ENCODE results near the gene GALNTL6. TPM values are rescaled to one million over a fixed set of nuclear protein-coding genes. Genes with fewer than 3 reads are reported as not detected.

The GALNTL6 gene
- total RNA-seq, 2 donors from 2014 or later: 0.19 to 0.20 TPM

- Histone ChIP-seq H3K27ac (peak overlapping the region; percentile 53), H3K9ac (ENCODE audit: low read depth in 2 of 2, low read length in 2 of 2) (no peak overlapping the region), H3K4me1 (no peaks in the 10 kb centered on the region), H3K36me3 (no peaks in the 10 kb centered on the region), H3K27me3 (no peaks in the 10 kb centered on the region), H3K9me3 (no peaks in the 10 kb centered on the region), H3K4me3 (no peak overlapping the region)
- TF ChIP-seq CTCF (IDR thresholded peaks at IDR 0.05): no peak
- DNase-seq: no peak
- intact Hi-C loops (cut with DNase I): no loop called here
These were observed 837.7 kb downstream of the GALNTL6 start for GRCh38 chr4:172650758-172651530.

- no peak overlapping the region for H3K9ac ChIP-seq (ENCODE audit: low read depth in 2 of 2, low read length in 2 of 2)
- intact Hi-C loops (cut with DNase I): no loop called here
- H3K36me3 ChIP-seq: no peaks in the 10 kb centered on the region
- no peak overlapping the region for H3K4me3 ChIP-seq
- no peak for DNase-seq
- H3K9me3 ChIP-seq: no peaks in the 10 kb centered on the region
- no peaks in the 10 kb centered on the region for H3K4me1 ChIP-seq
- TF ChIP-seq CTCF (IDR thresholded peaks at IDR 0.05): no peak
- no peak overlapping the region for H3K27ac ChIP-seq
- H3K27me3 ChIP-seq: no peaks in the 10 kb centered on the region
These were observed 838.8 kb downstream of the GALNTL6 start for GRCh38 chr4:172651961-172652360.

GRCh38 chr4:172652369-172652768 is 839.2 kb downstream of the GALNTL6 start:
- H3K4me1 ChIP-seq: no peaks in the 10 kb centered on the region
- H3K9me3 ChIP-seq: no peaks in the 10 kb centered on the region
- no peaks in the 10 kb centered on the region for H3K27me3 ChIP-seq
- TF ChIP-seq CTCF (IDR thresholded peaks at IDR 0.05): no peak
- no peak overlapping the region for H3K4me3 ChIP-seq
- intact Hi-C loops (cut with DNase I): no loop called here
- no peaks in the 10 kb centered on the region for H3K36me3 ChIP-seq
- H3K9ac ChIP-seq (ENCODE audit: low read depth in 2 of 2, low read length in 2 of 2): no peak overlapping the region
- H3K27ac ChIP-seq: no peak overlapping the region
- no peak for DNase-seq

GRCh38 chr4:172653676-172654075 is 840.5 kb downstream of the GALNTL6 start:
- no peaks in the 10 kb centered on the region for H3K9me3 ChIP-seq
- H3K27ac ChIP-seq: no peak overlapping the region
- intact Hi-C loops (cut with DNase I): no loop called here
- H3K9ac ChIP-seq (ENCODE audit: low read depth in 2 of 2, low read length in 2 of 2): no peak overlapping the region
- no peaks in the 10 kb centered on the region for H3K4me1 ChIP-seq
- no peaks in the 10 kb centered on the region for H3K27me3 ChIP-seq
- no peak for TF ChIP-seq CTCF (IDR thresholded peaks at IDR 0.05)
- no peak for DNase-seq
- no peak overlapping the region for H3K4me3 ChIP-seq
- no peaks in the 10 kb centered on the region for H3K36me3 ChIP-seq

- H3K27me3 ChIP-seq: no peaks in the 10 kb centered on the region
- no peak overlapping the region for H3K27ac ChIP-seq
- no peak overlapping the region for H3K4me3 ChIP-seq
- no peaks in the 10 kb centered on the region for H3K9me3 ChIP-seq
- no peak for TF ChIP-seq CTCF (IDR thresholded peaks at IDR 0.05)
- no peaks in the 10 kb centered on the region for H3K4me1 ChIP-seq
- no peaks in the 10 kb centered on the region for H3K36me3 ChIP-seq
- DNase-seq: no peak
- intact Hi-C loops (cut with DNase I): no loop called here
- no peak overlapping the region for H3K9ac ChIP-seq (ENCODE audit: low read depth in 2 of 2, low read length in 2 of 2)
These were observed 841.3 kb downstream of the GALNTL6 start for GRCh38 chr4:172654457-172654856.
